HG03159 (cell line): ENCODE data around the gene TENT5A.

Source experiments
- ATAC-seq: cut with Tn5 transposase; IDR thresholded peaks from one replicate; pipeline ENCODE4 v1.9.1; 2021; ENCODE audit warnings: mild to moderate bottlenecking, moderate library complexity; ENCODE audit not compliant: unreplicated experiment

TENT5A gene

DNA sequence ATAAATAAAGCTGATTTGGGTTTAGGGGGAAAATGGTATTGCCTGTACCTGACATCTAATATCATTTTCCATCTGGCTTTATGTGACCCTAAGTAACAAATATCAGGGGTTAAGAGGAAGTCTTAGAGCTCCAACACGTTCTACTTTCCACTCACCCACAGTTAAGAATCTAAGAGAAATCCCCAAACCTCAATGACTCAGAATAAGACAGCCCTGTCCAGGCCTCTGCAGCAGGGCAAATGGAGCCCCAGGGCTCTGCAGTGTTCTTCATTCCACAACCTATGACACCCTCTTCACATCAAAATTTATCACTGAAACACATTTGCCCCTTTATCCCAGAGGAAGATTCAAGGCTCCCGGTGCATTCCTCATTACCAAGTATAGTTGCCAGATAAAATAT is 20.3 kb upstream of the TENT5A start:
- ATAC-seq = peak; percentile 97

DNA sequence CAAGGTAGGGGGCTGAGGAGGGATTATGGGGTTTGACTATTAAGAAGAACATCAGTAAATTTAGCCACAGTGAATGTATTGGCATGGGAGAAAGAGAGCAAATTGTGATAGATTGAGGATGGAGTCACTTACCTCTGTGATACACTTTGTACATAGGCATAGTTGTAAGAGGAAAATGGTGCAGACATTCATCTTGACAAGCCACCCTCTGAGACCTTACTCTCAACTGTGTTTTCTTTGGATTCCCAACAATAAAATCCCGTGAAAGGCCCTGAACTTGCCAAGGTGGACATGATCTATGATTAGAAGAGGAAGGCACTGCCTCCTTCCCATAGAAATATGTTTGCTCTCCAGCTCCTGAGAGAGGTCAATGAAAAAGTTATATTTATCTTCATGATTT is 18.6 kb upstream of the TENT5A start:
- no peak for ATAC-seq

DNA sequence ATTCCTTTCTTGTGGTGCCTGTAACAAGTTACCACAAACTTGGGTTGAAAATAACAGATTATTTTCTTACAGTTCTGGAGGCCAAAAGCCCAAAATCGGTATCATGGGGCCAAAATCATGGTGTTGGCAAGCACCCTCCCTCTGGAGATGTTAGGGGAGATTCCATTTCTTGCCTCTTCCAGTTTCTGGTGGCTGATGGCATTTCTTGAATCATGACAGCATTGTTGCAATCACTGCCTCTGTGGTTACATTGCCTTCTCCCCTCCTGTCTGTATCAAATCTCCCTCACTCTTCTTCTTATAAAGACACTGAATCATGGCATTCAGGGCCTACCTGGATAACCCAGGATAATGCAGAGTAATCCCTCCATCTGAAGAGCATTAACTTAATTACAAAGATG is 17.9 kb upstream of the TENT5A start:
- ATAC-seq = no peak

DNA sequence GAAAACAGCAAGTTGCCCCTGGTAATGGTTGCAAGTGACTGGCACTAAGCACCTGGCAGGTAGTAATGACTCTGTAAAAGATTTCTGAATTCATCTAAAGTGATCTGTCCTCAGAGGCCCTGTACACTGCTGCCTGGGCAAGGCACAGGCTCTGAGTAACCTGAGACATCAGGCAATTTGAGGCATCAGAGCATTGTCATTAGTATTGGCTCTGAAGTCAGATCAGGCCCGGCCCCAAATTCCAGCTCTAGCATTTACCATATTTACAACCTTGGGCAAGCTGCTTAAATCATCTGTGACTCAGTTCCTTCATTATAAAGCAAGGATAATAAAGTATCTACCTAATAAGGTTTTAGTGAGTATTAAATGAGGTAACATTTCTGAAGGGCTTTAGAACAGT is 17.3 kb upstream of the TENT5A start:
- ATAC-seq = no peak

DNA sequence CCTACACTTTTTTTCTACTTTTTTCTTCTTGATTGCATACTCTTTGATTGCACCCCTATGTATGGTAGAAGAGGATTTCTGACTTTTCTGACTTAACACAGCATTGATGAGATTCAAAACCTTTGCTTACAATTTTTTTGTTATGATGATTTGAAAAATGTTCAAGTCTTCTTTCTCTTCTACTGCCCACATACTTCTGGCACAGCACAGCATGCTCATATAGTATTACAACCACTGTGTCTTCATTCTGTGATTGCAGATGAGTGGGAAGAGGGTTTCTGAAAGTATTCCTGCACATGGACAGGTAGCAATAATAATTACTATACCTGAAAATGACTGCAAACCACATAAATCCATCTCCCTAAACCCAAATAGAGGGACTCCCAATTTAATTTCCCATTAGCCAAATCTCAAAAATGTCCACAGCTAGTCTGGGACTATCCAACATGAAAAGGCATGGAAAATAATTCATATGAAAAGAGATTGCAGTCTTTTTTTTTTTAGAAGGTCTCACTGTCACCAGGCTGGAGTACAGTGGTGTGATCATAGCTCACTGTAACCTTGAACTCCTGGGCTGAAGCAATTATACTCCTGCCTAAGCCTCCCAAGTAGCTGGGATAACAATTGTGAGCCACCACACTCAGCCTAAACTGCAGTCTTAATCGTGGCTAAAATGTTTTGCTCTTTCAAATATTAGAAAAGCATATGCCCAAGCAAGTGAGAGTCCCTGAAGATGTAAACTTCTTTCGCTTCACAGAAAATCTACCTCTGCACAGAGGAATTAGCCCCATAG is 15.9 kb upstream of the TENT5A start:
- no peak for ATAC-seq

DNA sequence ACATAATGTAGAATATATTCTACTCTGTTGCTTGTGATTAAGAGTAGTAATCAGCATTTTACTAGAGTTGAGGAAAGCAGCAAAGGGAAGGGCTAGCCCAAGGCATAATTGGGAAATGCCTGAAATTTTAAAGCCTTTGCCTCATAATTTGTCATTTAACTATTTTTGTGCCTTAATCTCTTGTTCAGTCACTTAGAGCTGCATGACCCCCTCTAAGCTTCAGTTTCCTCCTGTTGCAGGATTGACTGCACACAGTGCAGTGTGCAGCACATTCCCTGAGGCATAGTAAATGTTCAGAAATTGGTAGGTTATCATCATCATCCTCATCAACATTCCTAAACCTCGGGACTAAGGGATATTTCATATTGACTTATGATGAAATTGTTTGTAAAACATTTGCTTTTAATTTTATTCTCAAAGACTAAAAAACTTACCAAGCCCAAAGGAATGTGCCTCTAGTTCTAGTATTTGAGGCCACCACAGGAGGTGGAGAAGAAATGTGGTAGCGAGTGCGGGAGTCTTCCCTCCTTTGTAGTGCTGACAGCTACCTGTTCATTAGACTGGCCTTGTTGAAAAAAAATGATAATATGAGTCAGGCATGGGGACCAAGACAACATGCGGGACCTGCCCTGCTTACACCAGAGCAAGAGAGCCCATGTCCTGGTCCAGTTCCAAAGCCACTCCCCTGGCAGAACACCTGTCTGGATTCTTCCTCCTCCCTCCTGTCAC is 14.8 kb upstream of the TENT5A start:
- ATAC-seq = no peak

DNA sequence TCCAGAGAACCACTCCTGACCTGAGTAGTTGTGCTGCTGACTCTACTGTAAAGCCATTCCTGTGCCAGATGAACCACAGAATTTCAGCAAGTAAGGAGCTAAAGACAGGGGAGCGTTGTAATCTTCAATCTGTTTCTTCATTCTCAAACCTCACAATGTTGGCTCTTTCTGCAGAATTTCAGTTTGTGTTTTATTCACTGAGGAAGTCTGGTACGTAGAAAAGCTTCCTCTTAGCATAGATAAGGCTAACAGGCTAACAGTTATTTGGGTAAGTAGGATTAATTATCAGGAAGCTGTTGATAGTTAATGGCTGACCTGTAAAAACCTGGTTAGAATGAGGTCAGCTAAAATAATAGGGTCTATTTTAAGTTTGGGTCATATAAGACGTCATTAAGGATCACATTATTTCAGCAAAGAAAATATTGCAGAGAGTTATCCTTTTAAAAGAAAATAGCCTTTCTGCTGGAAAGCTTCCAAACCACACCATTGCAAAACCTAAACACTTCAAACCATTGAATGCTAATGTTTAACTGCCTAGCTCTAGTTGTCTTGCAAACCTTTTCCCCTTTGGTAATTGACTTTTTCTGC is 14.1 kb upstream of the TENT5A start:
- peak; percentile 44 for ATAC-seq

DNA sequence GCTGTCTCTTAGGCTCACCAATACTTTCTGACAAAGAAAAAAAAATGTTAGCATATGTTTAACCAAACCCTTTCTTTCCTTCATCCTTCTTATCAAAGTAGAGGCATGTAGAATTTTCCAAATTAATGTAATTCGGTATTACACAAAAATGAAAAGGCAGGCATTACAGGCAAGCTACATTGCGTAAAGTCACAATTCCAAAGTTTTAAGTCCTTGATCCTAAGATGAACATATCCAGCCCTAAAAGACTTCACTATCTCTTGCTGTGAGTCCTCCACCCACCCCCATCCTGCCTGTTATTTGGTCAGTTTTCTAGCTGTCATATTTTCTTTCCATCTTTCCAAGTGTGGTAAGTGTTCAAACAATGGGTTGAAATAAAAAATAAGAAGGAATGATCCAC is 12.1 kb upstream of the TENT5A start:
- ATAC-seq = no peak

DNA sequence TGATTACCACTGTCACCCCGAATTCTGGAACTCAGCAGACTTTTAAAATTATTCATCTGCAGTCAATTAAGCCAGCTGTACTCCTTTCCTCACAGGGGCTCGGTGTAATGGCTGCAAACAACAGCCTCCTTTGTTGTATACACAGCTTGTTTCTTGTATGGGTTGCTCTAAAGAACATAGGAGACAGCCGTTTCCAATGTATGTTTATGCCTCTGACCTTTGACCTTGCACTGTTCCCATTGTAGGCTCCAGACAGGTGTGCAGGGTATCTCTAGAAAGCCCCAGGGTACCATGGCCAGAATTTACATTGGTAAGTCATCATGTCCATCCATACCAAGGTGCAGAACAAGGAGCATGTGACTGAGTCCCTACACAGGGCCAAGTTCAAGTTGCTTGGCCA is 11.5 kb upstream of the TENT5A start:
- ATAC-seq = no peak

DNA sequence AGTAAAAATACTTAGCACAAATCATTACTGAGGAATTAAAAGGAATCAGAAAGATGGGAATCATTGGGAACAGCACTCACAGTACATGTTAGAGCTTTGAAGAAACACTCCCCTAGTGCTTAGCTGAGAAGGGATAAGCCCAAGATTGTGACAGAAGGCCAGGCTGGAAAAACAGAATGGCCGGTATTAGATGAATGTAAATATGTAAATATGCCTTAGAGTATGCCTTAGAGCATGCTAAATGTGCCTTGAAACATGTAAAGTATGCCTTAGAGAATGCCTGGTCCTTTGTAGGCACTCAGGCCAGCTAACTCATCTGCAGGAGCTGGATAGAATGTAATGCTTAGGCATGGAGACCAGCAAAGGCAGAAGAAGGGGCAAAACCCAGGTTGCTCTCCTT is 10.6 kb upstream of the TENT5A start:
- no peak for ATAC-seq

DNA sequence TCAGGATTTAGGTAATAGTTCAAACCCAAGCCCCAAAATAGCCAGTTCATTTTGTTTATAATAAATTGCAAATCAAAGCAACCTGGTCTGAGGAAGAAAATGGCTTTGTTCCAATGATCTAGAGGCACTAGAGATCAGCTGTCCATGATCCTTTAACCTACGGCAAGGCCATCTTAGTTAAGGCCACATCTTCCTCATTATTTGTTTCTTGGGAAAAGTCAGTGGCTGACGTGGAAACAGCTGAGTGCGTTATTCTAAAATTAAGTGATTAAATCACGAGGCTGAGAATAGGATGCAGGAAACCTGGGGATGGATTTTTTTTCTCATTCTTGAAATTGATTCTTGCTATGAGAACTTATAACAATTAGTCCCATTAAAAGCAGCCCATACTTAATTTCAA is 10.1 kb upstream of the TENT5A start:
- no peak for ATAC-seq

DNA sequence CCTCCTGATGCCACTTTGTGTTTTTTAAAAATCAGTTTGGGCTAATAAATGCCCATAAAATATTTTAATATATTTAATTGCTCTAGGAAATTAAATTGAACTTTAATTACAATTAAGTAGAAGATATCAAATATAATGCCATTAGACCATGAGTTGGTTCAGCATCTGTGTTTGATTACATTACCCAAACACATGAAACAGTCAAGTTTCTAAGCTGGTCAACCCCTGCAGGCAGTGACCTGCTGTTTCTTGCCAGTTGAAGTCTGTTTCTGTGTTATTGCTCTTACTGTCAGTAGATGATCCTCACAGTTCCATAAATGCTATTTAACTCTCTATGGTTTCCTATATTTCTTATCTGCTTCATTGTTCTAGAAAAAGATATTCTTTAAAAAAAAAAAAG is 9.7 kb upstream of the TENT5A start:
- no peak for ATAC-seq

DNA sequence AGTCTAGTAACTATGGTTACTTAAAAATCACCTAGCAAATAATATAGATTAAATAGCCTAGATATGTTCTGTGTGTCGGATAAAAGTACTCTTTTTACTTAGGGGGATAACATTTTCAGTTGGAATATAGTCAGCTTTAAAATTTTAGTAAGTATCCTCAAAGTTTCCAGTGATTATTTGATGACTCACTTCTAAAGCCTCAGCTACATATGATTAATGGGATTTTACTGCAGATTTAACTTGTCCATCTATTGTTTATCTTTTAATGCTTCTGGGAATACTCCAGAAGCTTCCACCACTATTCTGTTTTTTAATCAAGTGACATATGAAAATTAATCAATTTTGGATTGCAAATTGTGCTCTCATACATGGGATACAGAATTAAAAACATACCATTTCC is 8.7 kb upstream of the TENT5A start:
- no peak for ATAC-seq

DNA sequence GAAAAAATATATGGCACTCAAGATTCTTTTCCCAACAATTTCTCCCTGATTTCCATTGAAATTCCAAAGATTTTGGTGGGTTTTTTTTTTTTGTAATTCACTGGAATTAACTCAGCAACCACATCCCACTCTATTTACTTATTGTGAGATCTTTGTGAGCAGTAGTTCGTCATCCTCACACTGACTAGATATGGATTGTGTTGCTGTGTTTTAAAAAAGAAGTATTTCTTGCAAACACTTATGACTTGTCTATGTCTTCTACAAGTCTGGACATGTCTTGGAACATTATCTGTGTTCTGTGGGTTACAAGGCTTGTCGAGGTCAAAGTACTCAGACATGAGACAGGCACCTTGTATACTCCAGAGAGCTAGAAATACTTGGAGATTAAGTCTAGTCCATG is 7.3 kb upstream of the TENT5A start:
- ATAC-seq = peak; percentile 44

DNA sequence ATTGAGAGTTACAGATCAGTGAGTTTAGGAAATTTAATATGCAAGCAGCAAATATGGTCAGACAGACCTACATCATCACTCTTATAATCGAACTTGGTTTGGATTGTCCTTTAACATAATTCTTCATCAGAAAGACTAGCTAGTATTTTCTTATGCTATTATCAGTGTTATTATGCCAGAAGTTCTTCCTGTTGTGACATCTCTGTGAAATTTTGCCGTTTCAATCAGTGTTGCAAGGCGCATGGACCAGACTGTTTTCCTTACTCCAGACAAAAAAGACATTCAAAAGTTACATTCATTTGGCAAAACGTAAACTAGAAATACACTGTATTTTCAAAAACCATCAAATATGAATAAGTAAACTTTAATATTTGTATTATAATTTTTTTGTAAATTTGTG is 5.7 kb upstream of the TENT5A start:
- ATAC-seq = no peak

DNA sequence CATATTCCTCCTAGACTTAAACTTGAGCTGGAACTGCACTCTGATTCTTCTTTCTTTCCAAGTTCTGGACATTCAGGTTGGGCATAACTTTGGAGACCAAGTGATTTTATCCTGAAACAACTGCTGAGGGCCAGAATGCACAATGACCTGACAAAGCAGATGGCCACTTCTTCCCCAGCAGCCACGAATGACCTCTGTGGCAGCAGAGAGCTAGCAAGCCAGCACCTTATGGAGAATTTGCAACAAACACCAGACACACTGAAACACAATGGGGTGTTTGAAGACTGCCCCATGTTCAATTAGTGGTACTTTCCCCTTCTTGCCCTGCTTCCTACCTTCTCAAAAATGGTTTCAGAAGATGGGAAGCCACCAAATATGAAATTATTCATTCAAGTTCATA is 4.2 kb upstream of the TENT5A start:
- no peak for ATAC-seq

DNA sequence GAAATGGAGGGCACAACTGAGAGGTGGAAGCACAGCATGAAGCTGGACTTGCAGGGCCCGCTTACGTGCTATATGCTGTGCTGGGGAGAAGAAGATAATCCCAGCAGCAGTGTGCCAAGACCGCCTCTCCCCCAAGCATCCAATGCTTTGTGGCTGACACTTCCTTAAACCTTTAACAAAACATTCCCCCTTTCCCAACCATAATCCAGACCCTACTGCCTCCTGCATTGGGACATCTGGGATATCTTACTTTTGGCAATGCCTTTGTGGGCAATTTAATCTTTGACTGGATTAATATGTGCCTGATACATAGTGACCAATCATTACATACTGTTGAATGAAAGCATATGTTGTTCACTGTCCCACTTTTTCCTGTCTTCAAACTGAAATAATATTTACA is 3.1 kb upstream of the TENT5A start:
- ATAC-seq = no peak

DNA sequence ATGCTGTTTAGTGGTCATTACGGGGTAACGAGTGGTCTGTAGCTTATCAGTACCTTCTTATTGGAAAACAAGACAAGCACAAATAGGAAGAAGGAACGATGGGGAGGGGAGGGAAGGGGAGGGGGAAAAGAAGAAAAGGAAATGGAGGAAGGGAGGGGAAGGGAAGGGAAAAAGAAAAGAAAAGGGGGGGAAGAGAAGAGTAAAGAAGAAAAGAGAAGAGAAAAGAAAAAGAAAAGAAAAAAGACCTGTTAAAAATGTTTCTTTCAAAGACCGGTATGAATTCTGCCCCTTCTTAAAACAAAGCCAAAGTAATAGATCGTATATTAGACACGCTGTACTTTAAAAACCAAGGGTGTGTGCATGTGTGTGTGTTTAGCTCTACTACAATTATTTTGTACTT is 2.4 kb upstream of the TENT5A start:
- no peak for ATAC-seq

DNA sequence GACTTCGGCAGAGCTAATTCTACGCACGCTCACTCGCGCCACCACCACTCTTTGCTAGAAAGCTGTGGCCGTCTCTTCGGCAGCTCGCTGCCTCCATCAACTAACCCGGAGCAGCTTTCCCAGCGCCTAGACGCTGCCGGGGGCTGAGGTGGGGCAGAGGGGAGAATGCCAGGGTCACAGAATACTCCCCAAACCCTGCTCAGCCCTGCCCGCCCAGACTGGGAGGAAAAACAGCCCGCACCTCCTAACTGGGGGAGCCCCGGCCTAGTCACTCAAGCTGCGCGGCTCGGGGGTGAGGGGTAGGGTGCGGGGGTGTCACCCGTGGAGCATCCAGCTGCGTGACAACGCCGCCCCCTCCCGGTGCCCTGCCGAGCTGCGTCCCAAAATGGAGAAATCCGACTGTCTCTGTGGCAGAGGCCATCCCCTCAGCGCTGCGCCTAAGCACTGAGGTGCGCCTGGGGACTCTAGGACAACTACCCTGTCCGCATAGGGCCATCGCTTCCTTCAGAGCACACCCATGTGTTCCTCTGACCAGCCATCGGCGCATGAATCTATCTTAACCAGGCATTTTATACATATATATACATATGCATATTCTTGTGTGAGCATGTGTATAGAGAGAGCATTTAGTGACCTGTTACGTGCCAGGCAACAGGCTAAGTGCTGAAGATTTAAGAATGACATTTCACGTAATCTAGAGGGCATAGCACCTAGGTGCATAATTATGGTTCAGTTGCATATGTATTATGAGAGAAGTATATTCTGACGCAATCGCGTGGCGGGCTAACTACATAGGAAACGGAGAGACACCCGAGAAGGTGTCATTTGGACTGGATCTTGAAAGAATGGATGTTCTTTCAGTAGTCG is 1.5 kb upstream of the TENT5A start:
- ATAC-seq = peak; percentile 36

DNA sequence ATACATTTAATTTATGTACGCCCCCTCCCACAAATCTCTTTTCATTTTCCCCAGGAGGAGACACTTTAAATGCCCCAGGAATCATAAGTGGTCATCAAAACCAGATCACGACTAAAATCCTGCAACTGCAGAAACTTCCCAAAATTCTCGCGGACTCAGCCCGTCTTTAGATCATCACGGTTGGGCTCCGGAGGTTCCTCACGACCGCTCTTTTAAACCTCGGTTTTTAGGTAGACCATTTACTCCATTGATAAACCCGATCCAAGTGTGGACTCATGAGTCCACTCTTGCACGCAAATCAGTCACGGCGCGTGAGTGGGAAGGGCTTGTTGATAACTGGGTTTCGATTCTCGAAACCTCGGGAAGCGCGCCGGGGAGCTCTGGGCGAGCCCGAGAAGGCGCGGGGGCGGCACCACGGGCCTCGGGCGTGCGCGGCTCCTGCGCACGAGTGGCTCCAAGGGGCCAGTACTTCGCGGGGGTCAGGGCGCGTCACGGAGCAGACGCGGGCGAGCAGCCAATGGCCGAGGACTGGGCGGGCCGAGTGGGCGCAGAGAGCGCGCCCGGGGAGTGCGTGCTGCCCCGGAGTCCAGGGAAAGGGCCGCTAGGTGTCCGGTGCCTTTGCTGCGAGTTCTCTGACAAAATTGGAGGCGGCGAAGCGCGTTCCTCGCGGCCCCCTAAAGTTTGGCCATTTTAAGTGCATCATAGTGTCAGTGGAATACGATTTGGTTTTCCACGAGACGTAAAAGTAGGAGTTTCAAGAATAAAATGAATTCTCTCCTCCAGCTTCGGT is 635 bp upstream of the TENT5A start:
- ATAC-seq = peak; percentile 39
